HG02973 (cell line): Measurements from ENCODE around the gene SPATA12.
A peak's percentile ranks its signal among the peaks of the same experiment; 100 is the strongest.

Experiments used
- ATAC-seq: cut with Tn5 transposase; IDR thresholded peaks from one replicate; pipeline ENCODE4 v1.9.1; 2021; ENCODE audit warnings: moderate library complexity; ENCODE audit not compliant: unreplicated experiment

SPATA12 gene

GRCh38 chr3:57052662-57053061, 7.8 kb upstream of the SPATA12 start:
- no peak for ATAC-seq

GRCh38 chr3:57053122-57053521, 7.3 kb upstream of the SPATA12 start:
- no peak for ATAC-seq

- no peak for ATAC-seq
Observed at GRCh38 chr3:57057351-57057750, 3.1 kb upstream of the SPATA12 start.

- no peak for ATAC-seq
Observed at GRCh38 chr3:57059411-57059810, 1.1 kb upstream of the SPATA12 start.

- no peak for ATAC-seq
Observed at GRCh38 chr3:57061556-57061955, 1.1 kb downstream of the SPATA12 start.

GRCh38 chr3:57062101-57062631, 1.7 kb downstream of the SPATA12 start:
- no peak for ATAC-seq

- ATAC-seq, result no peak
Observed at GRCh38 chr3:57063032-57063431, 2.6 kb downstream of the SPATA12 start.

GRCh38 chr3:57064001-57064400, 3.5 kb downstream of the SPATA12 start:
- no peak for ATAC-seq

GRCh38 chr3:57064572-57064971, 4.1 kb downstream of the SPATA12 start:
- no peak for ATAC-seq

GRCh38 chr3:57065588-57065987, 5.1 kb downstream of the SPATA12 start:
- no peak for ATAC-seq

GRCh38 chr3:57066471-57066870, 6.0 kb downstream of the SPATA12 start:
- no peak for ATAC-seq

- peak; percentile 99 for ATAC-seq
Observed at GRCh38 chr3:57068437-57069089, 8.1 kb downstream of the SPATA12 start.

GRCh38 chr3:57069503-57069902, 9.0 kb downstream of the SPATA12 start:
- no peak for ATAC-seq

GRCh38 chr3:57073628-57074027, 13.2 kb downstream of the SPATA12 start:
- no peak for ATAC-seq

GRCh38 chr3:57074135-57074534, 13.7 kb downstream of the SPATA12 start:
- no peak for ATAC-seq

- no peak for ATAC-seq
Observed at GRCh38 chr3:57076422-57076951, 16.0 kb downstream of the SPATA12 start.

GRCh38 chr3:57077630-57078343, 17.3 kb downstream of the SPATA12 start:
- no peak for ATAC-seq

GRCh38 chr3:57078344-57078634, 17.8 kb downstream of the SPATA12 start:
- ATAC-seq, result no peak

- no peak for ATAC-seq
Observed at GRCh38 chr3:57078635-57079473, 18.4 kb downstream of the SPATA12 start.

GRCh38 chr3:57079474-57079831, 19.0 kb downstream of the SPATA12 start:
- no peak for ATAC-seq

- no peak for ATAC-seq
Observed at GRCh38 chr3:57080171-57080570, 19.7 kb downstream of the SPATA12 start.

- no peak for ATAC-seq
Observed at GRCh38 chr3:57081173-57081572, 20.7 kb downstream of the SPATA12 start.
